Fibroblast of lung (primary cell): Measurements from ENCODE around the gene GAD2. TPM values are rescaled to one million over a fixed set of nuclear protein-coding genes. Genes with fewer than 3 reads are reported as not detected.

Experiments
- DNase-seq, 2 donors: peaks; one replicate each; pipeline versions ENCODE4 v3.0.0 to v3.0.0-alpha.2; 2010; ENCODE audit warnings: low read depth in 2 of 2
- H2AFZ ChIP-seq: 2 replicates; pipeline ENCODE4 v1.5.1; 2012; ENCODE audit warnings: low read length, control low read depth, inconsistent platforms
- H3K27ac ChIP-seq: 2 replicates; pipeline ENCODE4 v1.5.1; 2011; ENCODE audit warnings: low read length, control low read depth; ENCODE audit not compliant: insufficient read depth
- H3K27me3 ChIP-seq: 2 replicates; pipeline ENCODE4 v1.5.1; 2011; ENCODE audit warnings: mild to moderate bottlenecking, low read length; ENCODE audit not compliant: control insufficient read depth, insufficient read depth
- H3K36me3 ChIP-seq: 2 replicates; pipeline ENCODE4 v1.5.1; 2011; ENCODE audit warnings: low read length; ENCODE audit not compliant: control insufficient read depth, insufficient read depth
- H3K4me1 ChIP-seq: 2 replicates; pipeline ENCODE4 v1.5.1; 2011; ENCODE audit warnings: low read length; ENCODE audit not compliant: control insufficient read depth, insufficient read depth; ENCODE audit errors: extremely low read depth
- H3K4me2 ChIP-seq: 2 replicates; pipeline ENCODE4 v1.5.1; 2011; ENCODE audit warnings: low read length, control low read depth; ENCODE audit not compliant: insufficient read depth; ENCODE audit errors: extremely low read depth
- H3K4me3 ChIP-seq, 4 experiments: fragments of 200-600 bp in 1 of 4; sonication (generic) in 1 of 4; replicated peaks in 1 of 4; 2 replicates each; pipeline ENCODE4 v1.5.1; 2011 to 2016; ENCODE audit warnings: low read length in 4 of 4, low read depth in 3 of 4, mild to moderate bottlenecking in 3 of 4, control low read depth in 2 of 4, inconsistent platforms in 1 of 4, mixed read lengths in 1 of 4; ENCODE audit not compliant: insufficient read depth in 1 of 4; ENCODE audit errors: control extremely low read depth in 1 of 4
- H3K79me2 ChIP-seq: 2 replicates; pipeline ENCODE4 v1.5.1; 2012; ENCODE audit warnings: mild to moderate bottlenecking, low read length, inconsistent platforms; ENCODE audit not compliant: control insufficient read depth, insufficient read depth
- H3K9ac ChIP-seq: 2 replicates; pipeline ENCODE4 v1.5.1; 2011; ENCODE audit warnings: mild to moderate bottlenecking, low read length, control low read depth; ENCODE audit not compliant: insufficient read depth
- H3K9me3 ChIP-seq: 2 replicates; pipeline ENCODE4 v1.5.1; 2012; ENCODE audit warnings: low read depth, low read length; ENCODE audit not compliant: control insufficient read depth, insufficient read depth
- H4K20me1 ChIP-seq: 2 replicates; pipeline ENCODE4 v1.5.1; 2011; ENCODE audit warnings: low read length; ENCODE audit not compliant: control insufficient read depth, insufficient read depth; ENCODE audit errors: extremely low read depth
- CTCF ChIP-seq, 2 donors: IDR thresholded peaks in 1 of 2; conservative IDR thresholded peaks in 1 of 2; 1 replicate in 1 of 2; 2 replicates in 1 of 2; pipeline ENCODE4 v1.5.1; 2011 to 2012; ENCODE audit warnings: low read length in 2 of 2, control low read depth in 1 of 2, inconsistent platforms in 1 of 2, low read depth in 1 of 2, mild to moderate bottlenecking in 1 of 2
- EZH2 ChIP-seq: IDR thresholded peaks from 2 replicates; pipeline ENCODE4 v1.5.1; 2012; ENCODE audit warnings: low read length, control low read depth, mild to moderate bottlenecking; ENCODE audit errors: missing control alignments
- polyA plus RNA-seq, 2 donors: library from polyadenylated mRNA; depleted of rRNA in 1 of 2; stranded (reverse) in 1 of 2; unstranded in 1 of 2; fragments of >200 nt; gene quantifications; 2 replicates each; pipeline ENCODE4 v1.2.1, GENCODE V29; 2011 to 2012; ENCODE audit warnings: missing spikeins in 1 of 2
- total RNA-seq: library from RNA; depleted of rRNA; stranded (reverse); fragments of >200 nt; gene quantifications from 2 replicates; pipeline ENCODE4 v1.2.1, GENCODE V29; 2014

The GAD2 gene
- total and polyA plus RNA-seq, 2 donors (not counting 1 experiment from before 2014, with no cell fraction given) = not detected

DNA sequence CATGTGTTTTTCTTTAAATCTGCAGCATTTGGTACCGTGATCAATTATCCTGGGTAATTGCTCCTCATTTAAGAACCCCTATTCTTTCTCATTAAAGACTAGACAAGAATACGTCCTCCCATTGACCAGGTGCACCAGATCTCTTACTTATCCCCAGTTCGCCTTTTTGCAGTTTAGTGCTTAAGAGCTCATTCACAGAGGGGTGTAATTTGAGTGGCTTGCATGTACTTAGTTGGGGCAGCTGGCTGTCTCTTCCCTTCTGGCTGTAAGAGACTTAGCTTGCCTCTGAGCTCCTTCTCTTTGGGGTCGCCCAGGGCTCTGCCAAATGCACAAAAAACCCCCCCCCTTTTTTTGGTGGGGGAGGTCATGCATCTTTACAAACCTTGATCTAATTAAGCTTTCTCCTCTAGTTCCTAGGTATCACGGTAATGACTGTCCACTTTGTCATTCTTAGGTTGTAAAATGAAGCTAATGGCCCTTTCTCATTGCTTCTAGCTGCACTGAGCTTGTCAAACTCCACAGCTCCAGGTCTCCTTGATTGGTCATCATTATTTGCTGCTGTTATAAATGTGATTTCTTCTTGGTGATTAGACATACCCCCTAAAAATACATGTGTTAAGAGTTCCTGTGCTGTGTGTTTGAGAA lies 26.3 kb downstream of the GAD2 start:
- Histone ChIP-seq H3K4me1 (no peaks in the 10 kb centered on the region), H3K36me3 (no peaks in the 10 kb centered on the region)
- TF ChIP-seq EZH2 (no peak), CTCF (conservative IDR thresholded peaks at IDR 0.05 in 1 of 2, IDR thresholded peaks at IDR 0.05 in 1 of 2; ENCODE audit: low read depth in 1 of 2, low read length in 2 of 2) (no peak)

GRCh38 chr10:26243351-26243720 lies 26.8 kb downstream of the GAD2 start:
- Histone ChIP-seq H3K9ac (no peak overlapping the region), H3K27me3 (no peaks in the 10 kb centered on the region), H3K4me2 (no peak overlapping the region)

More for the DNA sequence above, 26.3 kb downstream of the GAD2 start:
- no peak overlapping the region for H3K27ac ChIP-seq
- no peaks in the 10 kb centered on the region for H3K27me3 ChIP-seq
- no peak overlapping the region for H3K9ac ChIP-seq
- H3K4me3 ChIP-seq = no peak overlapping the region
- no peak overlapping the region for H3K4me2 ChIP-seq
- no peaks in the 10 kb centered on the region for H3K9me3 ChIP-seq
- H3K79me2 ChIP-seq = no peaks in the 10 kb centered on the region
- DNase-seq = no peak
- no peaks in the 10 kb centered on the region for H4K20me1 ChIP-seq
- H2AFZ ChIP-seq = no peak overlapping the region

GRCh38 chr10:26249681-26250080 lies 33.1 kb downstream of the GAD2 start:
- H3K9me3 ChIP-seq = no peaks in the 10 kb centered on the region
- no peak for DNase-seq
- no peaks in the 10 kb centered on the region for H3K36me3 ChIP-seq
- no peaks in the 10 kb centered on the region for H3K4me1 ChIP-seq
- no peaks in the 10 kb centered on the region for H4K20me1 ChIP-seq
- no peak overlapping the region for H2AFZ ChIP-seq
- no peaks in the 10 kb centered on the region for H3K27me3 ChIP-seq
- H3K4me3 ChIP-seq = no peak overlapping the region
- no peaks in the 10 kb centered on the region for H3K79me2 ChIP-seq
- H3K4me2 ChIP-seq = no peak overlapping the region
- TF ChIP-seq EZH2 (no peak), CTCF (conservative IDR thresholded peaks at IDR 0.05 in 1 of 2, IDR thresholded peaks at IDR 0.05 in 1 of 2; ENCODE audit: low read depth in 1 of 2, low read length in 2 of 2) (no peak)
- no peak overlapping the region for H3K9ac ChIP-seq
- no peak overlapping the region for H3K27ac ChIP-seq

More at GRCh38 chr10:26243351-26243720, 26.8 kb downstream of the GAD2 start:
- H3K9me3 ChIP-seq = no peaks in the 10 kb centered on the region
- no peak overlapping the region for H3K4me3 ChIP-seq
- no peak overlapping the region for H2AFZ ChIP-seq
- H3K36me3 ChIP-seq = no peaks in the 10 kb centered on the region
- no peaks in the 10 kb centered on the region for H4K20me1 ChIP-seq
- H3K27ac ChIP-seq = no peak overlapping the region
- no peaks in the 10 kb centered on the region for H3K79me2 ChIP-seq
- DNase-seq = no peak
- no peaks in the 10 kb centered on the region for H3K4me1 ChIP-seq
- no peak for TF ChIP-seq EZH2
- no peak for TF ChIP-seq CTCF (conservative IDR thresholded peaks at IDR 0.05 in 1 of 2, IDR thresholded peaks at IDR 0.05 in 1 of 2; ENCODE audit: low read depth in 1 of 2, low read length in 2 of 2)
